SU-DHL-6 (cell line): Measurements from ENCODE around the gene NFIA.

ENCODE experiments used
- CTCF ChIP-seq: fragments of 200-600 bp; sonication (generic); IDR thresholded peaks from one replicate; pipeline ENCODE4 v1.5.1; 2017; ENCODE audit warnings: antibody characterized with exemption, mild to moderate bottlenecking, low read length, moderate library complexity; ENCODE audit not compliant: insufficient read depth, poor library complexity, severe bottlenecking
- EZH2phosphoT487 ChIP-seq: fragments of 200-600 bp; sonication (generic), shearing (Covaris generic); conservative IDR thresholded peaks from 2 replicates; pipeline ENCODE4 v1.6.1; 2018; ENCODE audit warnings: mild to moderate bottlenecking, antibody characterized with exemption, low read length, moderate library complexity, mixed read lengths

DNA sequence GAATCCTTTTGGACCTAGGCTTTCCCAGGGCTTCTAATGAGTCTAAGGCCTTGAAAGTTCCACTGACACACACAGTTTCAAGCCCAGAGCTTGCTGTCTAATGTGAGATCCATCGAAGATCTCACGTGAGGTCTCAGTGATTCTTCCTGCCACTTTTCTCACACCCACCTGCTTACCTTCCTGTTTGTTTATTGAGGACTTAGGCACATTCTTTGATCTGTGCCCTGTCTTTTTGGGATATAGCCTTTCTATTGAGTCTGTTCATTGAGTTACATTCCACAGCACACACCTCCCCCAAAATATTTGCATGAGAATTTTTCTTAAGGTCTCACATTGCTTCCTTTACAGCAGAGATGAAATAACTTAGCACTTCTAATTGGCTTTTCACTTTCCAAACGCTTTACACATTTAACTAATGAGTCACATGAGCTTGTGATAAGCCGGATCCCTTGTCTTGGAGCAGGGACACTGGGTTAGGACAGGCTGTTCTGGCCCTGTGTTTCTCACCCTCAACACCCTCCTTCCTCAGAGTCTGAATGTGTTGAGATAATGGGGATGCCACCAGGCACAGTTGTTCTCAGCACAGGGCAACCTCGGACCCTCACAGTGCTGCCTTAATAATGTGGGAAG, 354.2 kb downstream of the NFIA start:
- TF ChIP-seq CTCF, result no peak
- TF ChIP-seq EZH2phosphoT487, result no peak
